Immature natural killer cell (primary cell): Measurements from ENCODE around the gene PPM1H. TPM values are rescaled to one million over a fixed set of nuclear protein-coding genes. Genes with fewer than 3 reads are reported as not detected.
A peak's percentile ranks its signal among the peaks of the same experiment; 100 is the strongest.
"Not testable (repeated sequence)": the region's sequence is repeated elsewhere in the genome, so short reads cannot be mapped to it uniquely, and the experiment has no call there.

ENCODE experiments used
- DNase-seq, 3 donors: peaks; one replicate each; pipeline ENCODE4 v3.0.0; 2022; ENCODE audit warnings: mixed read lengths in 1 of 3
- H3K27ac Mint-ChIP-seq, 6 donors: one replicate each; pipeline ENCODE4 v1.8.0; 2020; ENCODE audit warnings: mixed read lengths in 6 of 6, mild to moderate bottlenecking in 5 of 6, inconsistent platforms in 4 of 6, moderate library complexity in 3 of 6
- H3K27me3 Mint-ChIP-seq, 3 donors: one replicate each; pipeline ENCODE4 v1.8.0; 2020 to 2021; ENCODE audit warnings: low read depth in 3 of 3, mild to moderate bottlenecking in 3 of 3, mixed read lengths in 3 of 3, moderate library complexity in 3 of 3, inconsistent platforms in 1 of 3
- H3K36me3 Mint-ChIP-seq, 3 donors: one replicate each; pipeline ENCODE4 v1.8.0; 2020; ENCODE audit warnings: mixed read lengths in 3 of 3, inconsistent platforms in 2 of 3, mild to moderate bottlenecking in 2 of 3
- H3K4me1 Mint-ChIP-seq, 2 donors: one replicate each; pipeline ENCODE4 v1.8.0; 2020; ENCODE audit warnings: inconsistent platforms in 2 of 2, mild to moderate bottlenecking in 2 of 2, mixed read lengths in 2 of 2, moderate library complexity in 1 of 2
- H3K4me3 Mint-ChIP-seq, 5 donors: one replicate each; pipeline ENCODE4 v1.8.0; 2020; ENCODE audit warnings: mild to moderate bottlenecking in 5 of 5, mixed read lengths in 5 of 5, inconsistent platforms in 3 of 5, moderate library complexity in 3 of 5
- H3K9me3 Mint-ChIP-seq, 6 donors: one replicate each; pipeline ENCODE4 v1.8.0; 2020; ENCODE audit warnings: mild to moderate bottlenecking in 6 of 6, mixed read lengths in 6 of 6, inconsistent platforms in 4 of 6, moderate library complexity in 3 of 6
- polyA plus RNA-seq, 3 donors: library from polyadenylated mRNA; unstranded; fragments of 300-500 nt; fragmentation: Illumina TruSeq; gene quantifications; one replicate each; pipeline ENCODE4 v1.2.3, GENCODE V29; 2021

PPM1H gene
- polyA plus RNA-seq, 3 donors from 2014 or later = 0.50 TPM; not detected in 2

GRCh38 chr12:62683776-62684569 lies 251.0 kb downstream of the PPM1H start:
- Mint-ChIP-seq H3K4me1 (no peaks in the 10 kb centered on the region), H3K27me3 (peaks cover 0 to 4% (median 0%) of the 10 kb centered on the region in 3 donors), H3K9me3 (no peaks in the 10 kb centered on the region), H3K4me3 (no peak overlapping the region), H3K27ac (no peak overlapping the region), H3K36me3 (no peaks in the 10 kb centered on the region)
- DNase-seq = no peak

- no peaks in the 10 kb centered on the region for H3K9me3 Mint-ChIP-seq
- peaks cover 0 to 4% (median 3%) of the 10 kb centered on the region in 3 donors for H3K27me3 Mint-ChIP-seq
- H3K4me1 Mint-ChIP-seq = no peaks in the 10 kb centered on the region
- no peak for DNase-seq
- no peak overlapping the region for H3K4me3 Mint-ChIP-seq
- H3K36me3 Mint-ChIP-seq = no peaks in the 10 kb centered on the region
- no peak overlapping the region for H3K27ac Mint-ChIP-seq
Measured at GRCh38 chr12:62681306-62681705, 253.6 kb downstream of the PPM1H start.

DNA sequence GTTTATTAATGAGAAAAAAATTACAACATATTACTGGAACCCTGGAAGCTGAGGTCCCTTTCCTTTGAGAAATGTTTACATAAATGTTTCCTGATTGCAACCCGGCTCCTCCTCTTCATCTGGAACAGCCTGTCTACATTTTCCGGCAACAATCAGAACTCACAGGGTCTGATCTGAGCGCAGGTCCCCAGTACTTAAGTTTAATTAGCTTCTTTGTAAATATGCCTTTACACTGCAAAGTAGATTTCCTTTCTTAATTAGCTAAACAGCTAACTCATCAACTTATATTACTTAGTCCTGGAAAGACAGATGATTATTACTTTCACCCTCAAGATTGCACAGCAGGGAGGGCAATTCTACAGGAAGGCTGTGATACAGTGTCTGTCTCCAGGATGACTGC lies 255.3 kb downstream of the PPM1H start:
- H3K27ac Mint-ChIP-seq = no peak overlapping the region

GRCh38 chr12:62677355-62677754 lies 257.6 kb downstream of the PPM1H start:
- no peak overlapping the region for H3K4me3 Mint-ChIP-seq
- no peaks in the 10 kb centered on the region for H3K9me3 Mint-ChIP-seq
- H3K27ac Mint-ChIP-seq = no peak overlapping the region
- H3K27me3 Mint-ChIP-seq = peaks cover 0 to 4% (median 3%) of the 10 kb centered on the region in 3 donors
- H3K4me1 Mint-ChIP-seq = no peaks in the 10 kb centered on the region
- no peak for DNase-seq
- no peaks in the 10 kb centered on the region for H3K36me3 Mint-ChIP-seq

More for the DNA sequence above, 255.3 kb downstream of the PPM1H start:
- peaks cover 0 to 4% (median 3%) of the 10 kb centered on the region in 3 donors for H3K27me3 Mint-ChIP-seq
- no peaks in the 10 kb centered on the region for H3K4me1 Mint-ChIP-seq
- no peak overlapping the region for H3K4me3 Mint-ChIP-seq
- no peak for DNase-seq
- no peaks in the 10 kb centered on the region for H3K9me3 Mint-ChIP-seq
- no peaks in the 10 kb centered on the region for H3K36me3 Mint-ChIP-seq

GRCh38 chr12:62676521-62677307 lies 258.2 kb downstream of the PPM1H start:
- no peaks in the 10 kb centered on the region for H3K36me3 Mint-ChIP-seq
- DNase-seq = no peak
- H3K9me3 Mint-ChIP-seq = no peaks in the 10 kb centered on the region
- no peak overlapping the region for H3K4me3 Mint-ChIP-seq
- peaks cover 1 to 4% (median 3%) of the 10 kb centered on the region in 3 donors for H3K27me3 Mint-ChIP-seq
- H3K27ac Mint-ChIP-seq = no peak overlapping the region
- no peaks in the 10 kb centered on the region for H3K4me1 Mint-ChIP-seq

DNA sequence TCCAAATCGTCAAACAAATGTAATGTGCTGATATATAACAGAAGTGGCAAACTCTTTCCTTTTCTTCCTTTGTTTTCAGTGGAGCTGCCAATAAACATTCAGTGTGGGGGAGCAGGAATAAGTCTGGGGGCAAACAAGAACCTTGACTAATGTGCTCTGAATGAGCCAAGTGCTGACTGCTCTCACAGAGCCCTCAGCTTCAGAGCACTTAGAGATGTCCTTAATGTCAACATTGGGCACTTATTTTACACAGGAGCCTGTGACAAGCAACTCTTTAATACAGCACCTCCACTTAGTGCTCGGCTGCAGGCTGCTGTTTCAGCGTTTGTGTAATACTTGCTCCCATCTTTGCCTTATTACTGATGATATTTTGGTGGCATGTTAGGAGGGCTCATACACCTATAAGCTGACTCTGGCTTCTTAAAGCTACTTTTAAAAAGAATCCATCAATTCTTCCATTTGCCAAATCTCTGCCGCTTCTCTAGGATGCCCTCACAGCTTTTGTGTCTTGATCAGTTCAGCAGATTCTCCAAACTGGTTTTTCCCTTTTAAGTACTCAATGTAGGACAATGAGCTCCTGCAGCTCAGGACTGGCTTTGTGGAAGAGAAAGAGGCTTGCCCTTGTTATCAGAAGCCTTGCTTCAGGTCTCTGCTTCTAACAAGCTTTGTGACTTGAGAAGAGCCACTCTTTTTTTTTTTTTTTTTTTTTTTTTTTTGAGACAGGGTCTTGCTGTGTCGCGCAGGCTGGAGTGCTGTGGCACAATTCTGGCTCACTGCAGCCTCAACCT lies 261.7 kb downstream of the PPM1H start:
- Mint-ChIP-seq H3K27me3 (peaks cover 0 to 3% (median 1%) of the 10 kb centered on the region in 3 donors), H3K9me3 (no peaks in the 10 kb centered on the region), H3K4me3 (no peak overlapping the region), H3K27ac (no peak overlapping the region), H3K4me1 (no peaks in the 10 kb centered on the region), H3K36me3 (no peaks in the 10 kb centered on the region)
- no peak for DNase-seq

- no peak overlapping the region for H3K4me3 Mint-ChIP-seq
- H3K27me3 Mint-ChIP-seq = peaks cover 0 to 1% (median 0%) of the 10 kb centered on the region in 3 donors
- H3K4me1 Mint-ChIP-seq = no peaks in the 10 kb centered on the region
- no peak for DNase-seq
- no peak overlapping the region for H3K27ac Mint-ChIP-seq
- no peaks in the 10 kb centered on the region for H3K9me3 Mint-ChIP-seq
- H3K36me3 Mint-ChIP-seq = no peaks in the 10 kb centered on the region
Measured at GRCh38 chr12:62670986-62671720, 263.8 kb downstream of the PPM1H start.

DNA sequence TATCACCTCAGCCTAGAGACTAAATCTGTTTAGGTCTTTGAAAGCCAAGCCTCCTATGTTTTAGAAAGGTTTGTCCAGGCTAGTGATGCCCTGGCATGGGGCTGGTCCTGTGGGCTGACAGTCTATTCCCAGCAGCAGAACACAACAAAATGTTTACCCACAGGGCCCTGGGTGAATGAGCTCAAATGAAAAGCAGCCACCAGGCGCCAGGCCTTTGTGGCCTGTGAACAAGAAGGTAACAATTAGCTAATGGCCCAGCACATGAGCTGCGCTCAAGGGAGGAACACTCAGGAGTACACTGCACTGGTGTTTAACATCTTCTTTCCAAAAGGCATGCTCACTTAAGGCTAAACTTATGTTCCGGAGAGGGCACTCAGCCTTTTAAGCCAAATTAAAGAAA lies 266.2 kb downstream of the PPM1H start:
- peaks cover 0 to 1% (median 1%) of the 10 kb centered on the region in 3 donors for H3K27me3 Mint-ChIP-seq
- H3K27ac Mint-ChIP-seq = no peak overlapping the region
- no peaks in the 10 kb centered on the region for H3K4me1 Mint-ChIP-seq

DNA sequence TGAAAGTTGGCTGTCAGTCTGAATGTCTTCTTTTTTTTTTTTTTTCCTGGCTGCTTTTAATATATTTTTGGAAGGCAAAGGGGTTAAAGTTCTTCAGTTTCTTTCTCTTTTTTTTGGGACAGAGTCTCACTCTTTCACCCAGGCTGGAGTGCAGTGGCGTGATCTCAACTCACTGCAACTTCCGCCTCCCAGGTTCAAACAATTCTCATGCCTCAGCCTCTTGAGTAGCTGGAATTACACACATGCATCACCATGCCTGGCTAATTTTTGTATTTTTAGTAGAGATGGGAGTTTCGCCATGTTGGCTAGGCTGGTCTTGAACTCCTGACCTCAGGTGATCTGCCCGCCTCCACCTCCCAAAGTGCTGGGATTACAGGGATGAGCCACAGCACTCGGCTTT lies 270.0 kb downstream of the PPM1H start:
- H3K4me3 Mint-ChIP-seq, DNase-seq, H3K27ac Mint-ChIP-seq, H3K36me3 Mint-ChIP-seq, H3K27me3 Mint-ChIP-seq, H3K9me3 Mint-ChIP-seq, H3K4me1 Mint-ChIP-seq: not testable (repeated sequence)

More for the DNA sequence above, 266.2 kb downstream of the PPM1H start:
- H3K9me3 Mint-ChIP-seq = no peaks in the 10 kb centered on the region
- no peaks in the 10 kb centered on the region for H3K36me3 Mint-ChIP-seq
- no peak overlapping the region for H3K4me3 Mint-ChIP-seq
- DNase-seq = no peak

DNA sequence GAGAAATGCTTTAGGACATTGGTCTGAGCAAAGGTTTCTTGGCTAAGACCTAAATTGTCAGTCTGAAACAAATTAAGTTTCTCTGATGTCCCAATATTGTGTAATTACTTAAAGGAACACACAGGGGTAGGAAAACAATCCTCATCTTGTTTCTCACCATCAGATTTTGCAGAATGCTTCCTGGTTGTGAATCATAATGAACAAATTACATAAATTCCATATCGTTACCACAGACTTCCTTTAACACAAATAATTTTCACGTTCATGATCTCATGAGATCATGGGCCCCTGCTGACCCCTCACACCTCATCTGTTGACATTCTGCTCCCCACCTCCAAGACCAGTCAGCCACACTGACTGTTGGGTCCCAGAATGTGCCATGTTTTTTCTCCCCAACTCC lies 274.2 kb downstream of the PPM1H start:
- Mint-ChIP-seq H3K4me3 (no peak overlapping the region), H3K9me3 (no peaks in the 10 kb centered on the region), H3K4me1 (no peaks in the 10 kb centered on the region), H3K27ac (peak overlapping the region in 1 of 6 donors; percentile 13), H3K36me3 (peaks cover 0 to 4% (median 0%) of the 10 kb centered on the region in 3 donors), H3K27me3 (peaks cover 4 to 8% (median 4%) of the 10 kb centered on the region in 3 donors)
- DNase-seq = no peak

DNA sequence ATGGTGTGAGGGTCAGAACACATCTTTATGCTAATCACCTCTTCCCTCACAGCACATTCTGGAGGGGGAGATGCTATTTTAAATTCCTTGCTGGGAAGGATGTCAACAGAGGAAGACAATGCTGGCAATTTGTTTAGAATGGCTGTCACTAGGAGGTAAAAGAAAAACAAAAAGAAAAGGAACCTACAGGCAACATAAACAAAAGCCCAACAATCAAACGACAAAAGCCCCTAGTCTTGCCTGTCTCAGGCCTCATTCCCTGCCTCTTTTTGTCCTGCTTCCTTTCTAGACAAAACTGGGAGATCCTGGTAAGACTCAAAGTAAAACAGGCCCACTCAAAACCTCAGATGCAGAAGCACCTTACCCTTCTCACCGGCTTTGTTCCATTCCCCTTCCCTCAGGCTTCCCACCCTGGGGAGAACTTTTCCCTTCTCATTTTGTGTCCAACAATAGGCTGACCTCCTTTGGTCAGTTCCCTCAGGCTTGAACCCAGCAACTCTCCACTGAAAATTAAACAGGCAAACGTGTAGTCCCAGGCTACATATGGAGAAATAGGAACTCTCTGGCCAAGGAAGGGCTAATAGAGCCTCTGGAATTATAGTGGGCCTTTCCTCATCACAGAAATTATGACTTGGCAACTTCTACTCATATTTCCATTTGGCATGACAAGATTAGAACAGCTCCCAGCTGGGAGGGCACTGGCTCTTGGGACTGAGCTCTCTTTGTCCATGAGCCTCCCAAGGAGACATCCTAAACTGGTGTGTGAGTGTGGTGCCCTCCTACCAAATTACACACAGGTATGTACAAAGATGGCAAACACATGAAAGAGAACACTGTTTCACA lies 275.3 kb downstream of the PPM1H start:
- H3K4me1 Mint-ChIP-seq = peaks cover 4 to 7% of the 10 kb centered on the region in 2 donors
- DNase-seq = no peak
- peaks cover 0 to 4% (median 4%) of the 10 kb centered on the region in 3 donors for H3K36me3 Mint-ChIP-seq
- no peaks in the 10 kb centered on the region for H3K9me3 Mint-ChIP-seq
- H3K4me3 Mint-ChIP-seq = no peak overlapping the region
- peaks cover 4 to 14% (median 5%) of the 10 kb centered on the region in 3 donors for H3K27me3 Mint-ChIP-seq
- peak overlapping the region in 1 of 6 donors; percentile 35 for H3K27ac Mint-ChIP-seq

DNA sequence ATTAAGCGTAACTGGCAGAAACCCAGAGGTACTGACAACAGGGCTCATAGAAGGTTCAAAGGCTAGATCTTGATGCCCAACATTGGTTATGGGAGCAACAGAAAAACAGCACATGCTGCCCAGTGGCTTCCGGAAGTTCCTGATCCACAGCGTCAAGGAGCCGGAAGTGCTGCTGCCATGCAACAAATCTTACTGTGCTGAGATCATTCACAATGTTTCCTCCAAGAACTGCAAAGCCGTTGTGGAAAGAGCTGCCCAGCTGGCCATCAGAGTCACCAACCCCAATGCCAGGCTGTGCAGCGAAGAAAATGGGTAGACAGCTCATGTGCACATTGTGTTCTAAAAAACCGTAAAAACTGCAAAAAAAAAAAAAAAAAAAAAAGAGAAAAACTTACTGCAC lies 276.0 kb downstream of the PPM1H start:
- Mint-ChIP-seq H3K9me3 (no peaks in the 10 kb centered on the region), H3K27ac (no peak overlapping the region), H3K4me1 (peaks cover 9 to 14% of the 10 kb centered on the region in 2 donors), H3K4me3 (no peak overlapping the region), H3K27me3 (peaks cover 6 to 19% (median 8%) of the 10 kb centered on the region in 3 donors), H3K36me3 (peaks cover 0 to 4% (median 4%) of the 10 kb centered on the region in 3 donors)
- DNase-seq = no peak
